GM12878 (cell line): ENCODE data around the gene C1QTNF12. TPM values are rescaled to one million over a fixed set of nuclear protein-coding genes. Genes with fewer than 3 reads are reported as not detected.

Source experiments
- BMI1 ChIP-seq: fragments of 450-650 bp; IDR thresholded peaks from 2 replicates; pipeline ENCODE4 v1.6.1; 2016; ENCODE audit warnings: mild to moderate bottlenecking, moderate library complexity, borderline replicate concordance
- EZH2 ChIP-seq: IDR thresholded peaks from 2 replicates; pipeline ENCODE4 v1.6.1; 2012; ENCODE audit warnings: low read depth, mild to moderate bottlenecking, control low read depth, inconsistent platforms, low read length, borderline replicate concordance; ENCODE audit not compliant: control insufficient read depth
- FOS ChIP-seq: IDR thresholded peaks from 3 replicates; pipeline ENCODE4 v1.6.1; 2011; ENCODE audit warnings: borderline replicate concordance; ENCODE audit not compliant: insufficient read length; ENCODE audit errors: extremely low read depth
- MYB ChIP-seq: fragments of 150-350 bp; IDR thresholded peaks from 2 replicates; pipeline ENCODE4 v1.6.1; 2014; ENCODE audit warnings: mild to moderate bottlenecking, low read depth, low read length, borderline replicate concordance
- NFIC ChIP-seq: IDR thresholded peaks from 2 replicates; pipeline ENCODE4 v1.6.1; 2012; ENCODE audit warnings: low read depth, mild to moderate bottlenecking, inconsistent platforms, low read length, moderate library complexity
- NFXL1 ChIP-seq: fragments of 450-650 bp; IDR thresholded peaks from 2 replicates; pipeline ENCODE4 v1.6.1; 2017; ENCODE audit warnings: antibody characterized with exemption, mild to moderate bottlenecking, borderline replicate concordance
- polyA plus RNA-seq, 11 experiments: library from polyadenylated mRNA; depleted of rRNA in 4 of 11; unstranded in 6 of 11; stranded (reverse) in 5 of 11; fragments of >200 nt; fragmentation: Nextera tagmentation in 4 of 11; fragmentation: Illumina TruSeq in 1 of 11; extraction: Ambion mirVana in 4 of 11; extraction: Trizol in 1 of 11; gene quantifications; 1 replicate in 1 of 11; 2 replicates in 10 of 11; pipeline versions ENCODE4 v1.2.1 to v1.2.3, GENCODE V29; 2011 to 2016; ENCODE audit warnings: inconsistent platforms in 2 of 11, missing spikeins in 2 of 11, low read depth in 1 of 11
- total RNA-seq, 4 experiments: library from RNA; depleted of rRNA in 3 of 4; stranded (reverse); fragments of >200 nt in 3 of 4; fragmentation: Illumina TruSeq in 1 of 4; extraction: Trizol in 1 of 4; gene quantifications; 2 replicates each; pipeline versions ENCODE4 v1.2.1 to v1.2.3, GENCODE V29; 2013 to 2021
- TF ChIP-seq, protein P1 (sequence below): fragments of 450-650 bp; IDR thresholded peaks from 2 replicates; pipeline ENCODE4 v1.6.1; 2016; ENCODE audit warnings: mild to moderate bottlenecking
- TF ChIP-seq, protein P2 (sequence below): fragments of 450-650 bp; IDR thresholded peaks from 2 replicates; pipeline ENCODE4 v1.6.1; 2017; ENCODE audit warnings: antibody characterized with exemption, mild to moderate bottlenecking, moderate library complexity

C1QTNF12 gene
- total and polyA plus RNA-seq, 10 of the 15 experiments (the other 5 are each of a cell fraction or from before 2014, with no cell fraction given) = 0.17 to 1.0 (median 0.31) TPM; not detected in 5

DNA sequence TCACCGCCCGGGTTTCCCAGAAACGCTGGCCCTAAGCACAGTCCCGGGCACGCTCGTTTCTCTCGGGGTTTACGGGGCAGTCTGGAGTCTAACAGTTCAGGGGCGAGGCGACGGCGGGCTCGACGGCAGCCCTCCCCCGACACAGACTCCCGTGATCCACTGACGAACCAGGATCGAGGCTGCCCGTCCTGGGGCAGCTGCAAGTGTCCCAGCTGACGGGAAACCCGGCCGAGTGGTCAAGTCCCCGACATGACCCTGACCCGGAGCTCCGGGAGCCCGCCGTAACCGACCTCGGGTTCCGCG, 26.6 kb upstream of the C1QTNF12 start (continued):
- TF ChIP-seq, protein P1, sequence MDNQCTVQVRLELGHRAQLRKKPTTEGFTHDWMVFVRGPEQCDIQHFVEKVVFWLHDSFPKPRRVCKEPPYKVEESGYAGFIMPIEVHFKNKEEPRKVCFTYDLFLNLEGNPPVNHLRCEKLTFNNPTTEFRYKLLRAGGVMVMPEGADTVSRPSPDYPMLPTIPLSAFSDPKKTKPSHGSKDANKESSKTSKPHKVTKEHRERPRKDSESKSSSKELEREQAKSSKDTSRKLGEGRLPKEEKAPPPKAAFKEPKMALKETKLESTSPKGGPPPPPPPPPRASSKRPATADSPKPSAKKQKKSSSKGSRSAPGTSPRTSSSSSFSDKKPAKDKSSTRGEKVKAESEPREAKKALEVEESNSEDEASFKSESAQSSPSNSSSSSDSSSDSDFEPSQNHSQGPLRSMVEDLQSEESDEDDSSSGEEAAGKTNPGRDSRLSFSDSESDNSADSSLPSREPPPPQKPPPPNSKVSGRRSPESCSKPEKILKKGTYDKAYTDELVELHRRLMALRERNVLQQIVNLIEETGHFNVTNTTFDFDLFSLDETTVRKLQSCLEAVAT = no peak
- TF ChIP-seq MYB (no peak), FOS (no peak), BMI1 (no peak), NFIC (no peak), NFXL1 (no peak), EZH2 (no peak)
- TF ChIP-seq, protein P2, sequence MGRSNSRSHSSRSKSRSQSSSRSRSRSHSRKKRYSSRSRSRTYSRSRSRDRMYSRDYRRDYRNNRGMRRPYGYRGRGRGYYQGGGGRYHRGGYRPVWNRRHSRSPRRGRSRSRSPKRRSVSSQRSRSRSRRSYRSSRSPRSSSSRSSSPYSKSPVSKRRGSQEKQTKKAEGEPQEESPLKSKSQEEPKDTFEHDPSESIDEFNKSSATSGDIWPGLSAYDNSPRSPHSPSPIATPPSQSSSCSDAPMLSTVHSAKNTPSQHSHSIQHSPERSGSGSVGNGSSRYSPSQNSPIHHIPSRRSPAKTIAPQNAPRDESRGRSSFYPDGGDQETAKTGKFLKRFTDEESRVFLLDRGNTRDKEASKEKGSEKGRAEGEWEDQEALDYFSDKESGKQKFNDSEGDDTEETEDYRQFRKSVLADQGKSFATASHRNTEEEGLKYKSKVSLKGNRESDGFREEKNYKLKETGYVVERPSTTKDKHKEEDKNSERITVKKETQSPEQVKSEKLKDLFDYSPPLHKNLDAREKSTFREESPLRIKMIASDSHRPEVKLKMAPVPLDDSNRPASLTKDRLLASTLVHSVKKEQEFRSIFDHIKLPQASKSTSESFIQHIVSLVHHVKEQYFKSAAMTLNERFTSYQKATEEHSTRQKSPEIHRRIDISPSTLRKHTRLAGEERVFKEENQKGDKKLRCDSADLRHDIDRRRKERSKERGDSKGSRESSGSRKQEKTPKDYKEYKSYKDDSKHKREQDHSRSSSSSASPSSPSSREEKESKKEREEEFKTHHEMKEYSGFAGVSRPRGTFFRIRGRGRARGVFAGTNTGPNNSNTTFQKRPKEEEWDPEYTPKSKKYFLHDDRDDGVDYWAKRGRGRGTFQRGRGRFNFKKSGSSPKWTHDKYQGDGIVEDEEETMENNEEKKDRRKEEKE = no peak
